Regular cardiac myocyte (primary cell): ENCODE results near the gene HOOK2. TPM values are rescaled to one million over a fixed set of nuclear protein-coding genes. Genes with fewer than 3 reads are reported as not detected.

Experiments used
- total RNA-seq: library from RNA; depleted of rRNA; stranded (reverse); fragments of >200 nt; gene quantifications from 2 replicates; pipeline ENCODE4 v1.2.3, GENCODE V29; 2014

The HOOK2 gene, protein sequence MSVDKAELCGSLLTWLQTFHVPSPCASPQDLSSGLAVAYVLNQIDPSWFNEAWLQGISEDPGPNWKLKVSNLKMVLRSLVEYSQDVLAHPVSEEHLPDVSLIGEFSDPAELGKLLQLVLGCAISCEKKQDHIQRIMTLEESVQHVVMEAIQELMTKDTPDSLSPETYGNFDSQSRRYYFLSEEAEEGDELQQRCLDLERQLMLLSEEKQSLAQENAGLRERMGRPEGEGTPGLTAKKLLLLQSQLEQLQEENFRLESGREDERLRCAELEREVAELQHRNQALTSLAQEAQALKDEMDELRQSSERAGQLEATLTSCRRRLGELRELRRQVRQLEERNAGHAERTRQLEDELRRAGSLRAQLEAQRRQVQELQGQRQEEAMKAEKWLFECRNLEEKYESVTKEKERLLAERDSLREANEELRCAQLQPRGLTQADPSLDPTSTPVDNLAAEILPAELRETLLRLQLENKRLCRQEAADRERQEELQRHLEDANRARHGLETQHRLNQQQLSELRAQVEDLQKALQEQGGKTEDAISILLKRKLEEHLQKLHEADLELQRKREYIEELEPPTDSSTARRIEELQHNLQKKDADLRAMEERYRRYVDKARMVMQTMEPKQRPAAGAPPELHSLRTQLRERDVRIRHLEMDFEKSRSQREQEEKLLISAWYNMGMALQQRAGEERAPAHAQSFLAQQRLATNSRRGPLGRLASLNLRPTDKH
- total RNA-seq = 11.1 and 18.3 TPM in 2 replicates

DNA sequence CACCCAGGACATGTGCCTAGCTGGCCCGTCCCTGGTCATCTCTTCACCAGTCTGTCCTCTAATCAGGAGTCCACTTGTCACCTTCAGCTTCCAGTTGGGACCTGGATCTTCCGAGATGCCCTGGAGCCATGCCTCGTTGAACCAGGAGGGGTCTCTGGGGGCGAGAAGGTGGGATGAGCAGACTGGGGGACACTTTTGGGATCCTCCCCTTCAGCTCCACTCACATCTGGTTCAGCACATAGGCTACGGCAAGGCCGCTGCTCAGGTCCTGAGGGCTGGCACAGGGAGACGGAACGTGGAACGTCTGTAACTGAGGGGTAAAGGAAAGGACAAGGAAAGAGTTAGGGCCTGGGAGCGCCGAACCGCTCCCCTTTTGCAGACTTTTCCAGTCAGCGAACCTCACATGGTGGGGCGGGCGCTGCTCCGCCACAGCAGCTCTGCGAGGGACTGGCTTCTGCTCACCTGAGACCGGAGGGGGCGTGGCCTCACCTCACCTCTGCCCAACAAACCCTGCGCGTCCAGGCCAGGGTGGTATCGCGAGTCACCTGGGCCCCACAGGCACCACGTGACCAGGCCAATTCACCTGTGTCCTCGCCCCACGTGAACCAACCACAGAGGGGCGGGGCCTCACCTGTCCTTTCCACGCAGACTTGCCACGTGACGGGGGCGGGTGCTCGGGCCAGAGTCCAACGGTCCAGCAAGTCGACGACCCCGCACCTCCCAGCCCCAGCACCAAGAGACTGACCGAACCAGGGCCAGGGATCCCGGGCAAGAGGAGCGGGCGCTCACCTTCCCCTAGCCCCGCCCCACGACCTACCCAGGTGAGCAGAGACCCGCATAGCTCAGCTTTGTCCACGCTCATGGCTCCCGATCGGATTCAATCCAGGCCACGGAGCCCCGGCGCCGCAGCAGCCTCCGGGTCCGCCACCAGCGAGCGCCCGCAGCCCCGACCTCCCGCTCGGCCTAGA lies at the start of gene HOOK2:
Gene HOOK2 (minus strand): TSS at position 965 of the 968 bp plus-strand sequence. CDS start 103 bp downstream, at position 862.

DNA sequence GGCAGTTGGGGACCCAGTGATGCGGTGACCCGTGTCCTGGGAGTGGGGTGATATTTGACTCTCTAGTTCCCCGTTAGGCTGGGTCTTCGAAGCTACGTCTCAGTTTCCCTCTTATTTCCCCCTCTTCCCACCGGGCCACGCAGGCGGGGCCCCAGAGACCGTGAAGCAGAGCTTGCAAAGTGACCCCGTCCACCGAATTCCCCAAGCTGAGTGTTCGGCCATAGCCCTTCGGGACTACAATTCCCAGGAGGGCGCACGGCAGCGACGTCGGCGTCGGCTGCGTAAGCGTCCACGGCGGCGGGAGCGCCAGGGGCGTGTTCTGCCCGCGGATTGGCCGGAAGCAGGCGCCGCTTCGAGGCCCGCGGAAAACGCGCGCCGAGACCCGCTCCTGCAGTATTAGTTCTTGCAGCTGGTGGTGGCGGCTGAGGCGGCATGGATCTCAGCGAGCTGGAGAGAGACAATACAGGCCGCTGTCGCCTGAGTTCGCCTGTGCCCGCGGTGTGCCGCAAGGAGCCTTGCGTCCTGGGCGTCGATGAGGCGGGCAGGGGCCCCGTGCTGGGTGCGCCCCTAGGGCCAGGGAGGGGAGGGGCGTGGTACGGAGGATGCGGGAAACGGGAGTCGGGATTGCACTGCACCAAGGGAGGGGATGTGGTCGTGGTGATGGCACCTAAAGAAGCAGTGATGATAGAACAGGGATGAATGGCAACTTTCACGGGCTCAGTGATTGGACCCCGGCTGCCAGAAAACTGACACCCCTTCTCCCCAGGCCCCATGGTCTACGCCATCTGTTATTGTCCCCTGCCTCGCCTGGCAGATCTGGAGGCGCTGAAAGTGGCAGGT lies 31.1 kb upstream of the HOOK2 start, which contains the start of gene RNASEH2A:
Gene RNASEH2A (plus strand): TSS at position 343 of the 840 bp plus-strand sequence. CDS start 90 bp downstream, at position 433.

DNA sequence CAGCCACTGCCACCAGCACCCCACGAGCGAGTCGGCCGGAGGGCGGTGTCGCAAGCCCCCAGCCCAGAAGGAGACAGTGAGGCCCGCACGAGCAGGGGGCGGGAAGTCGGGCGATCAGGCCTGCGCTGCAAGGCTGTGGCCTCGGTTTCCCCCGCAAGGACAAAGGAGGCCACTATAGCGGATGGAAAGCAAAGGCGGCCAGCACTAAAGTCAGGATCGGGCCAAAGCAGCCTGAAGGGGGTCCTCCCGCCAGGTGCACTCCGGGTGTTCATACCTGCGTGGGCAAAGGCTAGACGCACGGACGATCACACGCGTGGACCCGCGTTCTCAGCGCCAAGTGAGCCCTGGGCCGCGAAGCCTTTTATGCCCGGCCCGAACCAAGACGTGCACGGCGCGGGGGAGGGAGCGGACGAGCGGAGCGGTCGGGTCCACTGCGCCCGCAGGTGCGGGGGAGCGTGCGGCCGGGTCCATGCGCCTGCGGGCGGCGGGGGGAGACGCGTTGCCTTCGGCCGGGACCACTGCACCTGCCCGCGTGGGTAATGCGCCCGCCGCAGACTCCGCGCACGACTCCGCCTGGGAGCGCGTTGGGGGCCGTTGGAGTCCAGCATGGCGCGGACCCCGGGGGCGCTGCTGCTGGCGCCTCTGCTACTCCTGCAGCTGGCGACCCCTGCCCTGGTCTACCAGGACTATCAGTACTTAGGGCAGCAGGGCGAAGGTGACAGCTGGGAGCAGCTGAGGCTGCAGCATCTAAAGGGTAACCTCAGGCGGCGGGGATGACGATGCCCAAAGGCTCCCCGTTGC lies 26.3 kb upstream of the HOOK2 start, which contains the start of the genes PRDX2 and THSD8:
Gene PRDX2 (minus strand): TSS at position 335 of the 801 bp plus-strand sequence. CDS start 539 bp downstream, outside the sequence.
Gene THSD8 (plus strand): TSS at position 604 of the 801 bp plus-strand sequence. CDS start 3 bp downstream, at position 607.

DNA sequence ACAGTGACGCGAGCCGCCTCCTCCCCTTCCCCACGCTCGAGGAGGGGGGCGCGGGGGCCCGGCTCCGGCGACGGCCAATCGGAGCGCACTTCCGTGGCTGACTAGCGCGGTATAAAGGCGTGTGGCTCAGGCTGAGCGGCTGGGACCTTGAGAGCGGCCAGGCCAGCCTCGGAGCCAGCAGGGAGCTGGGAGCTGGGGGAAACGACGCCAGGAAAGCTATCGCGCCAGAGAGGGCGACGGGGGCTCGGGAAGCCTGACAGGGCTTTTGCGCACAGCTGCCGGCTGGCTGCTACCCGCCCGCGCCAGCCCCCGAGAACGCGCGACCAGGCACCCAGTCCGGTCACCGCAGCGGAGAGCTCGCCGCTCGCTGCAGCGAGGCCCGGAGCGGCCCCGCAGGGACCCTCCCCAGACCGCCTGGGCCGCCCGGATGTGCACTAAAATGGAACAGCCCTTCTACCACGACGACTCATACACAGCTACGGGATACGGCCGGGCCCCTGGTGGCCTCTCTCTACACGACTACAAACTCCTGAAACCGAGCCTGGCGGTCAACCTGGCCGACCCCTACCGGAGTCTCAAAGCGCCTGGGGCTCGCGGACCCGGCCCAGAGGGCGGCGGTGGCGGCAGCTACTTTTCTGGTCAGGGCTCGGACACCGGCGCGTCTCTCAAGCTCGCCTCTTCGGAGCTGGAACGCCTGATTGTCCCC lies 16.1 kb upstream of the HOOK2 start, which contains the start of gene JUNB:
Gene JUNB (plus strand): TSS at position 142 of the 706 bp plus-strand sequence. CDS start 286 bp downstream, at position 428.

DNA sequence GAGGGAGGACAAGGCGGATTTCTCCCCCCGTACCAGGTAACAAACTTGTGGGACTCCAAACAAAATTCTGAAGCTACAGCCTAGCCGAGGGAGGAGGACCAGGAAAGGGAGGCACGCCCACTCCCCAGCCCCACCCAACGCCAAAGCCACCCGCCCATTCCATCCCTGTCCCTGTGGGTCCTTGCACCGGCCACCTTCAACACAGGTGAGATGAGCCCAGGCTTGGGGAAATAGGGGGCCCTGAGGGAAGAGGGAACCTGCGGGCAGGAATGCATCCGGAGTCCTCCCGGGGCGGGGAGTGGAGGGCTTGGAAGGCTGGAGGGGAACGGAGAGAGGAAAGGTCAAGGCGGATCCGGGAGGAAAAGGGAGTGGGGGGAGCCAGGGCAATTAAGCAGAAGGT lies 23.7 kb downstream of the HOOK2 start, which contains the start of gene BEST2:
Gene BEST2 (plus strand): TSS at position 157 of the 400 bp plus-strand sequence. CDS start 802 bp downstream, outside the sequence.

DNA sequence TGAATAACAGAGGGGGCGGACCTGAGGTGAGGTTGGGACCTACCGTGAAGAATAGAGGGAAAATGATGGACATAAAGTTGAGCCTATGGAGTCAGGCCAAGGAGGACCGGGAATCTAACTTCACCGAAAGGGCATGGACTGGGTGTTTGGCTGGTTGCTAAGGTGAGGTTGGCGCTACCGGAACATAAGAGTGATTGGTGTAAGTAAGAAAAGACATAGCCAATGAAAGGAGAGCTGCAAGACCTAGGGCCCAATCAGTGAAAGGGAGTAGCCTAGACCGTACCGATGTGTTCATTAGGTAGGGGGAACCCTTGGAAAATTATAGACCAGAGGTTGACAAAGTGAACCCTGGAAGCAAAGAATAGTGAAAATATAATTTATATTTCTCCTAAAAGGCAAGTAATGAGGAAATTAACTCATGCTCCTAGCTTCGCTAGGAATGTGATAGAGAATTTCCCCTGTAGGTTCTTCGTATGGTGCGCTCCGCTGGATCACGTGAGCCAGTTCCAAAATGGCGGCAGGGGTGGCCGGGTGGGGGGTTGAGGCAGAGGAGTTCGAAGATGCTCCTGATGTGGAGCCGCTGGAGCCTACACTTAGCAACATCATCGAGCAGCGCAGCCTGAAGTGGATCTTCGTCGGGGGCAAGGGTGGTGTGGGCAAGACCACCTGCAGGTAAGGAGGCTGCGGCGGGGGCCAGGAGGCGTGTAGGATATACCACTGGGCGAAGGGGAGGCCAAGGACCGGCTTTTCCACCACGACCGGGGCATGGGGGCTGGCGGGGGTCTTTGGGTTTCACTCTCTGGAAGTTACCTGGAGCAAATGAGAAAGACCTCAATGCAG lies 38.1 kb downstream of the HOOK2 start, which contains the start of gene GET3:
Gene GET3 (plus strand): TSS at position 503 of the 840 bp plus-strand sequence. CDS start 9 bp downstream, at position 512.

DNA sequence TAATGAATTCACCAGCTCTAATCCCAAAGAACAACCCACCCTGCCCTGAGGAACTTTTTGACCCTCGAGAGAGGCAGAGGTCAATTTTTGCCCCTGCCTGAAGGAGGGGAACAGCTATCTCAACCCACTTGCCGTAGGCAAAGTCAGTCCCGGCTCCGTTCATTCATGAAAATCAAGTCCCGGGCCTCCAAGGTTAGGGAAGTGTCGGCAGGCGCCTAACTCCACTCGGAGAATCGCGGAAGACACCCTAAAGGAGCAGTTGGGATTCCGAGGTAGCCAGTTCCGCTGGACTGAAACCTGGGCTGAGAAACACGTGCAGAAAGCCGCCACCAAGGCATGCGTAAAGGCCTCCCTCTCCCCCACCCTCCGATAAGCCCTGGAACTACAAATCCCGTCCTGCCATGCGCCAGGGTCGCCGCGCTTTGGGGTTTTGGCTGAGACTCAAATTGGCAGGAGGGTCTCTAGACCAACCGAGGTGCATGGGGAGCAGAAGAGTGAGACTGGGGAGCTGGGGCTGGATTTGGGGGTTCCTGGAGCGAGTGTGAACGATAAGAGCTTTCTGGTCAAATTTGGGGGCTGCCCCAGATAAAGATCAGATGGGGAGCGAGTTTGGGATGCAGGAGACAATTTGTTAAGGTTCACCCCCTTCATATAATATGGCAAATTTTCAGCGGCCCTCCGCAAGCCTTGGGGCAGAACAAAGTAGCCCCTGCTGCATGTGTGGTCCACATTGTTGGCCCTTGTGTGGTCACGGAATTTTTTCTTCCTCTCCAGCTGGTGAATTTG lies 51.5 kb downstream of the HOOK2 start, which contains the start of gene TNPO2:
Gene TNPO2 (minus strand): TSS at position 292 of the 786 bp plus-strand sequence. CDS start 2,955 bp downstream, outside the sequence.

Other genes starting within 250 kb of the HOOK2 start
- gene ZNF564, start 224.1 kb downstream of the HOOK2 start, total RNA-seq = 8.6 and 11.6 TPM in 2 replicates
- gene ZNF490, start 164.7 kb downstream of the HOOK2 start, total RNA-seq = 7.3 and 10.9 TPM in 2 replicates
- 15.9 and 17.5 TPM in 2 replicates for gene ZNF791, start 164.6 kb downstream of the HOOK2 start, total RNA-seq
- 13.8 and 32.4 TPM in 2 replicates for gene MAN2B1, start 108.8 kb downstream of the HOOK2 start, total RNA-seq
- 9.9 and 11.3 TPM in 2 replicates for gene WDR83, start 108.7 kb downstream of the HOOK2 start, total RNA-seq
- gene DHPS, start 93.7 kb downstream of the HOOK2 start, total RNA-seq = 58.6 and 74.8 TPM in 2 replicates
- gene GNG14, start 87.6 kb downstream of the HOOK2 start, total RNA-seq = not detected in 2 replicates
- gene FBXW9, start 78.9 kb downstream of the HOOK2 start, total RNA-seq = 3.7 and 7.9 TPM in 2 replicates
- gene TNPO2, start 51.6 kb downstream of the HOOK2 start, total RNA-seq = 27.0 and 27.1 TPM in 2 replicates
- gene TRIR, start 40.9 kb downstream of the HOOK2 start, total RNA-seq = 121 and 222 TPM in 2 replicates
- 79.8 and 154 TPM in 2 replicates for gene GET3, start 38.1 kb downstream of the HOOK2 start, total RNA-seq
- not detected in 2 replicates for gene BEST2, start 23.8 kb downstream of the HOOK2 start, total RNA-seq
- gene JUNB, start 15.9 kb upstream of the HOOK2 start, total RNA-seq = 78.2 and 101 TPM in 2 replicates
- gene PRDX2, start 26.2 kb upstream of the HOOK2 start, total RNA-seq = 184 and 196 TPM in 2 replicates
- not detected in 2 replicates for gene THSD8, start 26.5 kb upstream of the HOOK2 start, total RNA-seq
- 10.1 and 78.6 TPM in 2 replicates for gene RNASEH2A, start 31.0 kb upstream of the HOOK2 start, total RNA-seq
- not detected in 2 replicates for gene RTBDN, start 59.0 kb upstream of the HOOK2 start, total RNA-seq
- 3.4 TPM in 1 of 2 replicates, not detected in the other for gene MAST1, start 63.0 kb upstream of the HOOK2 start, total RNA-seq
- gene DNASE2, start 105.9 kb upstream of the HOOK2 start, total RNA-seq = 7.9 and 28.8 TPM in 2 replicates
- gene KLF1, start 111.6 kb upstream of the HOOK2 start, total RNA-seq = not detected in 2 replicates
- 30.4 and 48.3 TPM in 2 replicates for gene GCDH, start 115.6 kb upstream of the HOOK2 start, total RNA-seq
- gene SYCE2, start 143.7 kb upstream of the HOOK2 start, total RNA-seq = 0.19 and 0.28 TPM in 2 replicates
- gene FARSA, start 158.2 kb upstream of the HOOK2 start, total RNA-seq = 55.8 and 94.5 TPM in 2 replicates
- 1,835 and 1,876 TPM in 2 replicates for gene CALR, start 163.1 kb upstream of the HOOK2 start, total RNA-seq
- gene RAD23A, start 170.3 kb upstream of the HOOK2 start, total RNA-seq = 42.6 and 75.7 TPM in 2 replicates
- 13.5 and 41.2 TPM in 2 replicates for gene GADD45GIP1, start 181.7 kb upstream of the HOOK2 start, total RNA-seq
- gene DAND5, start 194.0 kb upstream of the HOOK2 start, total RNA-seq = not detected in 2 replicates
- 22.4 and 34.1 TPM in 2 replicates for gene NFIX, start 219.9 kb upstream of the HOOK2 start, total RNA-seq